Coronary artery (tissue), 2 donors: ENCODE results near the gene ALDH1L1.

Experiments
- DNase-seq: peaks from one replicate; pipeline ENCODE4 v3.0.0-alpha.2; 2017; ENCODE audit warnings: low spot score
- H3K27ac ChIP-seq, 2 donors: fragments of 200-600 bp; sonication (generic); one replicate each; pipeline ENCODE4 v1.5.1; 2016 to 2019
- H3K4me3 ChIP-seq: fragments of 200-600 bp; sonication (generic); 2 replicates; pipeline ENCODE4 v1.5.1; 2016; ENCODE audit warnings: mild to moderate bottlenecking, moderate library complexity
- CTCF ChIP-seq: fragments of 200-600 bp; sonication (generic); IDR thresholded peaks from one replicate; pipeline ENCODE4 v1.5.1; 2019; ENCODE audit warnings: antibody characterized with exemption

ALDH1L1 gene

DNA sequence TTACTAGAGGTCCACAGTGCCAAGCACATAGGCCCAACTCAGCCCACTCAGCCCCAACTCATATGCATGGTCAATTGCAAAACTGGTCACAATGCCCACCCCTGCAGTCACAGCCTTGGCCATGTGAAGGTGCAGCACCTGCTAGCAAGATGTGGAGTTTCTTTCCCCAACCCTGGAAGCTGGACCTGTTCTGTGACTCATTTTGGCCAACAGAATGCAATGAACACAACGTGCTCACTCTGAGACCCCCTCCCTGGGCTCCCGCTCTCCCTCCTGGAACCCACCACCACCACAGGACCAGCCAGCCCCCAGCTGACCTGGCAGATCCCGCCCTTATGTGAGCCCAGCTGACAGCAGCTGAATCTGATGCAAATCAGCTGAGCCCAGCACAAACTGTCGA is 34.4 kb downstream of the ALDH1L1 start:
- no peak for DNase-seq
- Histone ChIP-seq H3K27ac (no peak overlapping the region), H3K4me3 (no peak overlapping the region)
- no peak for TF ChIP-seq CTCF

DNA sequence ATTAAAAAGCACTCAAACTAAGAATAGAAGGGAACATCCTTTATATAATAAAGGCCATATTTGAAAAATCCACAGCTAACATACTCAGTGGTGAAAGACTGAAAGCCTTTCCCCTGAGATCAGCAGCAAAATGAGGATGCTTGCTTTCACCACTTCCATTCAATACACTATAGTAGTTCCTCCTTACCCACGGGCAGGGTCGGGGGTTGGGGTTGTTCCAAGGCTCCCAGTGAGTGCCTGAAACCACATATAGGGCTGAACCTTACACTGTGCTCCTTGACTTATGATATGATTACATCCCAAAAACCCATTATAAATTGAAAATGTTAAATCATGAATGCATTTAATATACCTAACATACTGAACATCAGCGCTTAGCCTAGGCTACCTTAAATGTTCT is 37.7 kb downstream of the ALDH1L1 start:
- no peak overlapping the region for H3K27ac ChIP-seq
- DNase-seq = no peak
- no peak for TF ChIP-seq CTCF
- H3K4me3 ChIP-seq = no peak overlapping the region

DNA sequence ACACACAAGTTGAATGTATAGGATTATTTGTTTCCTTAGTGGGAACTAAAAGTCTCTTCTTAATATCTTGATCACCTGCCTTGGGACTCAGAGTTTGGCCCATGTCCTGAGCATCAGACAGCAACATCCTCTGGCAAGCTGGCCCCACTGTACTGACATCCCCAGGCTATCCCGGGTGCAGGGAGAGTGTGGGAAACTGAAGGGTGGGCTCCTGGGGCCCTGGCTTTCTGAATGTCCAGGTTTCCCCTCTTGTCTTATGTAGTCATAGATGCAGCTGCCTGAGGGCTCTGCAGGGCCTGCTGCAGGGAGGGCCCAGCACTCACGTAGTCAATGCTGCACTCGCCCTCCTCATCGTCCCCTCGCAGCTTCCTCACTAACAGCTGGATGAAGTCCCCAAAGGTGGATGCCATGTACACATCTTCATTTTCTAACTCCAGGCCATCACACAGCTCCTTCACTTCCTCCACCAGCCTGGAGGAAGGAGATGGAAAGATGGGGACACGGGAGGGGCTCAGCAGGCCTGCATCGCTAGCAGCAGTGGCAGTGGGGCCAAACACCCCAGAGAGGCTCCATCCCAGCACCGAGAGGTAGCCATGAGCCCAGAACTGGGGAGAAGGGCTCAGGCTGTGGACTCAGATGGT is 42.8 kb downstream of the ALDH1L1 start:
- Histone ChIP-seq H3K4me3 (no peak overlapping the region), H3K27ac (no peak overlapping the region)
- TF ChIP-seq CTCF = no peak
- peak; percentile 47 for DNase-seq

GRCh38 chr3:126136428-126137220 is 43.8 kb downstream of the ALDH1L1 start:
- Histone ChIP-seq H3K4me3 (no peak overlapping the region), H3K27ac (no peak overlapping the region)
- peak; percentile 54 for DNase-seq
- no peak for TF ChIP-seq CTCF

DNA sequence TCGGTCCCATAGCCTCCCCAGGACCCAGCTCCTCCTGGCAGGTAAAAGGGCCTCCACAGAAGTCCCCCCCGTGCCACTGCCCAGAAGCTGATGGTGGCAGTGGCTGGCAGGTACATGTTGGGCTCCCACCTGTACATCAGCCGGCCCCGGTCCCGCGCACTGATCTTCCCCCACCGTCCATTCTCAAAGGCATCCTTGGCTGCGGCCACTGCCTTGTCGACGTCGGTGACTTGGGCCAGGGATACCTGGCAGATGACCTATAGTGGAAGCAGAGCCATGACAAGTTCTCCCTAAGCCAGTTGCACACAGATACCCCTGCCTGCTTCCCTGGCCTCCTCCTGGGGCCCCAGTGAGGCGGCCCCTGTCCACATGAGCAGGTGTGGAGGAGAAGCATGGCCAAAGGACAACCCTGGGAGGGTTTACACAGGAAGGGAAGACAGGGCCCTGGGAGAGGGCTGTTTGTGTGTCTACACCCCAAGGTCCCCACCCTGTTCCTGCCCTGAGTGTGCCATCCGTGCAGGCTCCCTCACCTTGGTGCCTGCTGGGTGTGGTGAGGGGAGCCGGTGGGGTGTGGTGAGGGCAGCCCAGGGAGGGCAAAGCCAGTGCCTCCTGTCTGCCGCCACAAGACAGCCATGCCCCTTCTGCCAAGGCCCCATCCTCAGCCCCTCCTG is 44.8 kb downstream of the ALDH1L1 start:
- TF ChIP-seq CTCF = no peak
- H3K27ac ChIP-seq = no peak overlapping the region
- H3K4me3 ChIP-seq = no peak overlapping the region
- DNase-seq = peak; percentile 65

DNA sequence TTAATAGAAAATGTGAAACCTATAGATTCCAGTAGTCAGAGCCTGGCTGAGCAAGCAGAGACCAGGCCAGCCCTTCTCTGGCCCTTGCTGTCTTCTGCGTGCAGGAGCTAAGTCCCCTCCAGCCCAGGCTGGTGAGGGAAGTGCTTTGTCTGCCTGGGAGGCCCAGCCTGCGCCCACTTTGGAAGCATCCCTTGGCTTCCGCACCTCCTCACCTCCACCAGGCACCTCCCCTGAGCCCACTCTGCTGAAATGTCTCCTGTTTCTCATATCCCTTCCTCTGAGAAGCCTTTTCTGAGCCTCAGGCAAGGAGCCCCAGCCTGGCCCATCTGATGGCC is 45.3 kb downstream of the ALDH1L1 start:
- no peak for DNase-seq
- no peak overlapping the region for H3K27ac ChIP-seq

More for the DNA sequence above, 45.3 kb downstream of the ALDH1L1 start:
- no peak for TF ChIP-seq CTCF
- H3K4me3 ChIP-seq = no peak overlapping the region
